NCI-H1694 (cell line): ENCODE results near the gene TMEM252.

ENCODE experiments used
- DNase-seq: peaks from one replicate; lab custom pipeline; 2025; lab: John Stamatoyannopoulos, UW

The TMEM252 gene

GRCh38 chr9:68540712-68541535, at the start of gene TMEM252:
TMEM252 (minus strand) TSS chr9:68540883; CDS start chr9:68540814, 69 bp downstream.
- DNase-seq: no peak

GRCh38 chr9:68585034-68585761, 44.5 kb upstream of the TMEM252 start:
- DNase-seq: no peak

- peak; percentile 72 for DNase-seq
Measured at GRCh38 chr9:68584189-68585033, 43.7 kb upstream of the TMEM252 start.

- DNase-seq: no peak
Measured at GRCh38 chr9:68581696-68582095, 41.0 kb upstream of the TMEM252 start.

- DNase-seq: no peak
Measured at GRCh38 chr9:68577774-68578591, 37.3 kb upstream of the TMEM252 start.

GRCh38 chr9:68575817-68576216, 35.1 kb upstream of the TMEM252 start:
- no peak for DNase-seq

GRCh38 chr9:68574150-68574549, 33.5 kb upstream of the TMEM252 start:
- DNase-seq: no peak

- DNase-seq: no peak
Measured at GRCh38 chr9:68567565-68567964, 26.9 kb upstream of the TMEM252 start.

GRCh38 chr9:68562461-68562860, 21.8 kb upstream of the TMEM252 start:
- DNase-seq: no peak

- DNase-seq: no peak
Measured at GRCh38 chr9:68560071-68560844, 19.6 kb upstream of the TMEM252 start.

- no peak for DNase-seq
Measured at GRCh38 chr9:68558545-68558944, 17.9 kb upstream of the TMEM252 start.

GRCh38 chr9:68555437-68556150, 14.9 kb upstream of the TMEM252 start:
- DNase-seq: no peak

- no peak for DNase-seq
Measured at GRCh38 chr9:68552700-68553476, 12.2 kb upstream of the TMEM252 start.

- DNase-seq: no peak
Measured at GRCh38 chr9:68551191-68551590, 10.5 kb upstream of the TMEM252 start.

GRCh38 chr9:68548241-68548640, 7.6 kb upstream of the TMEM252 start:
- no peak for DNase-seq

- no peak for DNase-seq
Measured at GRCh38 chr9:68547417-68547816, 6.7 kb upstream of the TMEM252 start.

- no peak for DNase-seq
Measured at GRCh38 chr9:68546596-68547390, 6.1 kb upstream of the TMEM252 start.

- DNase-seq: no peak
Measured at GRCh38 chr9:68545033-68545705, 4.5 kb upstream of the TMEM252 start.
